ENCODE data around the gene MRAP2.
"Not testable (repeated sequence)": the region's sequence is repeated elsewhere in the genome, so short reads cannot be mapped to it uniquely, and the experiment has no call there.

MRAP2 gene

GRCh38 chr6:84062519-84063154, 29.1 kb downstream of the MRAP2 start:
- H3K27ac ChIP-seq (ENCODE audit: low read depth, low read length): no peak overlapping the region
- DNase-seq: no peak
- no peak overlapping the region for H3K4ac ChIP-seq (ENCODE audit: low read depth, low read length)
- H3K4me1 ChIP-seq (ENCODE audit: control insufficient read depth in 1 of 2, insufficient read depth in 2 of 2, low read length in 2 of 2): no peaks in the 10 kb centered on the region
- no peak overlapping the region for H2BK12ac ChIP-seq (ENCODE audit: low read length)
- H3K4me3 ChIP-seq (ENCODE audit: low read depth, low read length): no peak overlapping the region
- no peak overlapping the region for H3K18ac ChIP-seq (ENCODE audit: low read length)
- no peak overlapping the region for H4K8ac ChIP-seq (ENCODE audit: low read depth, low read length)
- H2AK5ac ChIP-seq (ENCODE audit: low read length): no peak overlapping the region
- H3K14ac ChIP-seq (ENCODE audit: low read length): no peak overlapping the region
- no CpG with 5 or more reads among the region's 6 CpGs for WGBS (ENCODE audit: extremely low coverage, insufficient coverage, insufficient read length)
- H2AFZ ChIP-seq (ENCODE audit: insufficient read depth, low read length, poor library complexity): no peak overlapping the region
- H3K23ac ChIP-seq (ENCODE audit: low read length): no peak overlapping the region
- no peak overlapping the region for H3K4me2 ChIP-seq (ENCODE audit: low read length)
- H3K9ac ChIP-seq (ENCODE audit: low read length): no peak overlapping the region
- no peak overlapping the region for H4K91ac ChIP-seq (ENCODE audit: low read depth, low read length)
- H2BK120ac ChIP-seq (ENCODE audit: insufficient read depth, low read length, poor library complexity): no peak overlapping the region
- H2BK5ac ChIP-seq (ENCODE audit: low read depth, low read length, poor library complexity): no peak overlapping the region
- no peaks in the 10 kb centered on the region for H3K27me3 ChIP-seq (ENCODE audit: insufficient read depth, low read length)
- no peaks in the 10 kb centered on the region for H3K79me2 ChIP-seq (ENCODE audit: control insufficient read depth, insufficient read depth, low read length, poor library complexity)
- no peaks in the 10 kb centered on the region for H3K9me3 ChIP-seq (ENCODE audit: insufficient read depth, low read depth, low read length)
- H3K79me1 ChIP-seq (ENCODE audit: low read length): no peaks in the 10 kb centered on the region
- H3K36me3 ChIP-seq (ENCODE audit: control insufficient read depth in 1 of 2, insufficient read depth in 2 of 2, low read length in 2 of 2): no peaks in the 10 kb centered on the region
- no peak overlapping the region for H4K12ac ChIP-seq (ENCODE audit: low read depth, low read length)

- no peaks in the 10 kb centered on the region for H3K27me3 ChIP-seq (ENCODE audit: insufficient read depth, low read length)
- H2BK12ac ChIP-seq (ENCODE audit: low read length): no peak overlapping the region
- WGBS (ENCODE audit: extremely low coverage, insufficient coverage, insufficient read length): no CpG with 5 or more reads among the region's 2 CpGs
- H3K9me3 ChIP-seq (ENCODE audit: insufficient read depth, low read depth, low read length): no peaks in the 10 kb centered on the region
- no peaks in the 10 kb centered on the region for H3K79me1 ChIP-seq (ENCODE audit: low read length)
- H3K4me3 ChIP-seq (ENCODE audit: low read depth, low read length): no peak overlapping the region
- H3K18ac ChIP-seq (ENCODE audit: low read length): no peak overlapping the region
- H3K23ac ChIP-seq (ENCODE audit: low read length): no peak overlapping the region
- H3K79me2 ChIP-seq (ENCODE audit: control insufficient read depth, insufficient read depth, low read length, poor library complexity): no peaks in the 10 kb centered on the region
- H3K9ac ChIP-seq (ENCODE audit: low read length): no peak overlapping the region
- no peak overlapping the region for H3K4ac ChIP-seq (ENCODE audit: low read depth, low read length)
- H3K27ac ChIP-seq (ENCODE audit: low read depth, low read length): no peak overlapping the region
- no peak overlapping the region for H2BK5ac ChIP-seq (ENCODE audit: low read depth, low read length, poor library complexity)
- H3K36me3 ChIP-seq (ENCODE audit: control insufficient read depth in 1 of 2, insufficient read depth in 2 of 2, low read length in 2 of 2): no peaks in the 10 kb centered on the region
- H3K14ac ChIP-seq (ENCODE audit: low read length): no peak overlapping the region
- no peak overlapping the region for H3K4me2 ChIP-seq (ENCODE audit: low read length)
- H4K12ac ChIP-seq (ENCODE audit: low read depth, low read length): no peak overlapping the region
- H4K91ac ChIP-seq (ENCODE audit: low read depth, low read length): no peak overlapping the region
- H3K4me1 ChIP-seq (ENCODE audit: control insufficient read depth in 1 of 2, insufficient read depth in 2 of 2, low read length in 2 of 2): no peaks in the 10 kb centered on the region
- no peak overlapping the region for H2AFZ ChIP-seq (ENCODE audit: insufficient read depth, low read length, poor library complexity)
- H2AK5ac ChIP-seq (ENCODE audit: low read length): no peak overlapping the region
- H4K8ac ChIP-seq (ENCODE audit: low read depth, low read length): no peak overlapping the region
- H2BK120ac ChIP-seq (ENCODE audit: insufficient read depth, low read length, poor library complexity): no peak overlapping the region
- peak in 1 of 2 donors; percentile 6 for DNase-seq
Observed at GRCh38 chr6:84065693-84066290, 32.2 kb downstream of the MRAP2 start.

- no peak overlapping the region for H4K91ac ChIP-seq (ENCODE audit: low read depth, low read length)
- no peak overlapping the region for H4K8ac ChIP-seq (ENCODE audit: low read depth, low read length)
- H3K27ac ChIP-seq (ENCODE audit: low read depth, low read length): no peak overlapping the region
- H3K4me1 ChIP-seq (ENCODE audit: control insufficient read depth in 1 of 2, insufficient read depth in 2 of 2, low read length in 2 of 2): no peaks in the 10 kb centered on the region
- no peak overlapping the region for H2BK120ac ChIP-seq (ENCODE audit: insufficient read depth, low read length, poor library complexity)
- no peak overlapping the region for H3K23ac ChIP-seq (ENCODE audit: low read length)
- WGBS (ENCODE audit: extremely low coverage, insufficient coverage, insufficient read length): no CpG with 5 or more reads among the region's 3 CpGs
- no peaks in the 10 kb centered on the region for H3K36me3 ChIP-seq (ENCODE audit: control insufficient read depth in 1 of 2, insufficient read depth in 2 of 2, low read length in 2 of 2)
- H3K18ac ChIP-seq (ENCODE audit: low read length): no peak overlapping the region
- H3K14ac ChIP-seq (ENCODE audit: low read length): no peak overlapping the region
- H3K4ac ChIP-seq (ENCODE audit: low read depth, low read length): no peak overlapping the region
- DNase-seq: peak in 1 of 2 donors; percentile 17
- H2AK5ac ChIP-seq (ENCODE audit: low read length): no peak overlapping the region
- H2BK12ac ChIP-seq (ENCODE audit: low read length): no peak overlapping the region
- no peak overlapping the region for H3K9ac ChIP-seq (ENCODE audit: low read length)
- no peak overlapping the region for H4K12ac ChIP-seq (ENCODE audit: low read depth, low read length)
- H3K9me3 ChIP-seq (ENCODE audit: insufficient read depth, low read depth, low read length): no peaks in the 10 kb centered on the region
- H3K4me3 ChIP-seq (ENCODE audit: low read depth, low read length): no peak overlapping the region
- no peaks in the 10 kb centered on the region for H3K27me3 ChIP-seq (ENCODE audit: insufficient read depth, low read length)
- no peaks in the 10 kb centered on the region for H3K79me2 ChIP-seq (ENCODE audit: control insufficient read depth, insufficient read depth, low read length, poor library complexity)
- H3K79me1 ChIP-seq (ENCODE audit: low read length): no peaks in the 10 kb centered on the region
- H2BK5ac ChIP-seq (ENCODE audit: low read depth, low read length, poor library complexity): no peak overlapping the region
- H2AFZ ChIP-seq (ENCODE audit: insufficient read depth, low read length, poor library complexity): no peak overlapping the region
- H3K4me2 ChIP-seq (ENCODE audit: low read length): no peak overlapping the region
Observed at GRCh38 chr6:84066536-84066935, 33.0 kb downstream of the MRAP2 start.

- not testable (repeated sequence) for H3K79me1 ChIP-seq (ENCODE audit: low read length); H3K4me3 ChIP-seq (ENCODE audit: low read depth, low read length); H3K36me3 ChIP-seq (ENCODE audit: control insufficient read depth in 1 of 2, insufficient read depth in 2 of 2, low read length in 2 of 2); H3K23ac ChIP-seq (ENCODE audit: low read length); H3K14ac ChIP-seq (ENCODE audit: low read length); H3K27me3 ChIP-seq (ENCODE audit: insufficient read depth, low read length); H2BK12ac ChIP-seq (ENCODE audit: low read length); H3K4me1 ChIP-seq (ENCODE audit: control insufficient read depth in 1 of 2, insufficient read depth in 2 of 2, low read length in 2 of 2); H2AK5ac ChIP-seq (ENCODE audit: low read length); H3K9ac ChIP-seq (ENCODE audit: low read length); H2AFZ ChIP-seq (ENCODE audit: insufficient read depth, low read length, poor library complexity); H2BK120ac ChIP-seq (ENCODE audit: insufficient read depth, low read length, poor library complexity); H3K79me2 ChIP-seq (ENCODE audit: control insufficient read depth, insufficient read depth, low read length, poor library complexity); H3K18ac ChIP-seq (ENCODE audit: low read length); H4K91ac ChIP-seq (ENCODE audit: low read depth, low read length); H3K4ac ChIP-seq (ENCODE audit: low read depth, low read length); DNase-seq; H3K9me3 ChIP-seq (ENCODE audit: insufficient read depth, low read depth, low read length); H3K27ac ChIP-seq (ENCODE audit: low read depth, low read length); H3K4me2 ChIP-seq (ENCODE audit: low read length); H2BK5ac ChIP-seq (ENCODE audit: low read depth, low read length, poor library complexity); H4K12ac ChIP-seq (ENCODE audit: low read depth, low read length); H4K8ac ChIP-seq (ENCODE audit: low read depth, low read length)
- WGBS (ENCODE audit: extremely low coverage, insufficient coverage, insufficient read length): no CpG with 5 or more reads among the region's 5 CpGs
Observed at GRCh38 chr6:84068873-84069272, 35.3 kb downstream of the MRAP2 start.
